ENCODE results near the gene ATP8A1. TPM values are rescaled to one million over a fixed set of nuclear protein-coding genes. Genes with fewer than 3 reads are reported as not detected.
A peak's percentile ranks its signal among the peaks of the same experiment; 100 is the strongest.

Gene ATP8A1
- total and polyA plus RNA-seq, 2 of the 8 experiments (the other 6 are each of a cell fraction or from before 2014, with no cell fraction given), result 3.7 to 14.9 TPM

DNA sequence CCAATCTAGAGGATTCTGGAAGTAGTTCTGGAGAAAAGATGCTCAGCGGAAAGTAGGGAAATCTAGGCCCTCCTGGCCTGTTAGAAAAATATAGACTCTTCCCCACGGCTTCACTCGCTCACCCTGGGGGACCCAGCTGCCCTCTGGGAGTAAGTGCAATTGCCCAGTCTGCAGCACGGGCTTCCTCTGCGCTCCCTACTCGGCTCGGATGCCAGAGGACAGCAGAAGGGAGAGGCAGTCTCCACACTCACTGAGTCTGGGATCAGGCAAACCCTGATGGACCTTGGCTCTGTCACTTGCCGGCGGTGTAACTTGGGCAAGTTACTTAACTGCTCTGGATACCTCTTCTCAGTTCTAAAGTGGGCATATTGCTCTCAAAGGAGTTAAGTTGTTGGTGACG, 257.5 kb downstream of the ATP8A1 start:
- H4K91ac ChIP-seq (replicated peaks; ENCODE audit: insufficient read length, low read length), result no peak overlapping the region
- no peak overlapping the region for H2AFZ ChIP-seq (ENCODE audit: low read length)
- no peaks in the 10 kb centered on the region for H3K9me3 ChIP-seq (ENCODE audit: insufficient read depth in 2 of 2, low read depth in 1 of 2, low read length in 1 of 2)
- H3K23me2 ChIP-seq (ENCODE audit: low read depth, low read length), result peaks cover 33% of the 10 kb centered on the region
- no peak for FAIRE-seq
- H4K8ac ChIP-seq (ENCODE audit: extremely low read depth, insufficient read depth, low read length), result no peak overlapping the region
- ChIA-PET POLR2A (ENCODE audit: partially characterized antibody) (interaction anchor here (1.3 to 1.8 kb wide), 2 partner anchors 8 to 29 kb away, joined by 4 read pairs; no protein-coding TSS in a partner anchor), CTCF (ENCODE audit: partially characterized antibody) (interaction anchor here (0.7 to 12.0 kb wide), 20 partner anchors 9 to 235 kb away, joined by 3 to 135 read pairs (median 4); no protein-coding TSS in a partner anchor)
- H3K4ac ChIP-seq (replicated peaks; ENCODE audit: insufficient read length, low read depth, low read length), result no peak overlapping the region
- H3K23ac ChIP-seq (ENCODE audit: insufficient read length), result no peak overlapping the region
- H2AK5ac ChIP-seq (ENCODE audit: low read depth, low read length), result no peak overlapping the region
- H2BK20ac ChIP-seq (ENCODE audit: low read length), result peak overlapping the region; percentile 44; the same call in 1 of the 2 replicates
- H3K79me2 ChIP-seq (ENCODE audit: control insufficient read depth in 1 of 2, insufficient read depth in 2 of 2, low read length in 2 of 2), result no peaks in the 10 kb centered on the region
- peak overlapping the region; percentile 45 to 66 (median 58); a peak in 7 of 8 replicates for H3K4me3 ChIP-seq (ENCODE audit: extremely low read depth in 1 of 4, insufficient read depth in 2 of 4, low read depth in 3 of 4, low read length in 4 of 4)
- H4K20me1 ChIP-seq (replicated peaks in 1 of 2; ENCODE audit: control insufficient read depth in 1 of 2, insufficient read depth in 2 of 2, low read length in 2 of 2), result no peaks in the 10 kb centered on the region
- peaks cover 19 to 65% (median 57%) of the 10 kb centered on the region in 4 experiments for H3K27me3 ChIP-seq (replicated peaks in 1 of 4; ENCODE audit: control insufficient read depth in 3 of 4, extremely low read depth in 1 of 4, insufficient read depth in 3 of 4, low read length in 3 of 4)
- no peak overlapping the region for H3K56ac ChIP-seq (replicated peaks; ENCODE audit: insufficient read length, low read depth, low read length)
- H3K4me2 ChIP-seq (ENCODE audit: insufficient read depth in 1 of 2, low read depth in 2 of 2, low read length in 2 of 2), result peak overlapping the region; percentile 89 to 93
- H3K9ac ChIP-seq (replicated peaks in 1 of 4; ENCODE audit: extremely low read depth in 1 of 4, low read depth in 3 of 4, low read length in 3 of 4), result no peak overlapping the region
- DNase-seq (ENCODE audit: low read depth in 1 of 2, low spot score in 2 of 2), result peak in 1 of 2 experiments; percentile 58
- 14% methylated on average over 10 of the region's 10 CpGs; no CpG with 5 or more reads in 1 of the 2 experiments for WGBS, 2 experiments (ENCODE audit: extremely low coverage in 1 of 2, insufficient coverage in 1 of 2, insufficient read length in 1 of 2, insufficient replicate concordance in 2 of 2, low coverage in 1 of 2, low lambda C conversion rate in 2 of 2, missing lambda C conversion rate in 1 of 2)
- H2BK120ac ChIP-seq (replicated peaks; ENCODE audit: low read depth, low read length), result no peak overlapping the region
- no peaks in the 10 kb centered on the region for H3K79me1 ChIP-seq (ENCODE audit: low read depth, low read length)
- peaks cover 6 to 18% (median 11%) of the 10 kb centered on the region in 4 experiments; a peak in 6 of 7 replicates for H3K4me1 ChIP-seq (replicated peaks in 1 of 4; ENCODE audit: control insufficient read depth in 3 of 4, insufficient read depth in 4 of 4, low read length in 3 of 4)
- no peak overlapping the region for H4K5ac ChIP-seq (ENCODE audit: insufficient read length, low read depth, low read length)
- 0 out of 2 replicates have a peak overlapping the region, but pooled peaks have one; percentile 29 for H2BK15ac ChIP-seq (ENCODE audit: low read length)
- H3K36me3 ChIP-seq (ENCODE audit: control insufficient read depth in 2 of 4, insufficient read depth in 4 of 4, low read length in 3 of 4), result no peaks in the 10 kb centered on the region
- no peak overlapping the region for H3K27ac ChIP-seq (ENCODE audit: low read depth, low read length)
- no peak overlapping the region for H3K14ac ChIP-seq (ENCODE audit: insufficient read length)
- H2BK5ac ChIP-seq (ENCODE audit: low read depth, low read length), result peak overlapping the region; percentile 7; the same call in 1 of the 2 replicates
- H3K18ac ChIP-seq (ENCODE audit: extremely low read depth, low read length), result peak overlapping the region; percentile 51
- H2BK12ac ChIP-seq (ENCODE audit: low read depth, low read length), result no peak overlapping the region
- TF ChIP-seq JUND (IDR thresholded peaks at IDR 0.05; ENCODE audit: low read length) (no peak), HDAC2 (IDR thresholded peaks at IDR 0.05; ENCODE audit: borderline replicate concordance in 1 of 2, low read depth in 2 of 2, low read length in 2 of 2) (no peak), CBX5 (IDR thresholded peaks at IDR 0.05; ENCODE audit: low read depth, low read length) (no peak), EZH2 (IDR thresholded peaks at IDR 0.05; ENCODE audit: low read depth, low read length, severe bottlenecking) (no peak)
- TF ChIP-seq, protein P1, sequence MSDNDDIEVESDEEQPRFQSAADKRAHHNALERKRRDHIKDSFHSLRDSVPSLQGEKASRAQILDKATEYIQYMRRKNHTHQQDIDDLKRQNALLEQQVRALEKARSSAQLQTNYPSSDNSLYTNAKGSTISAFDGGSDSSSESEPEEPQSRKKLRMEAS (IDR thresholded peaks at IDR 0.05), result no peak
